Mucosa of descending colon (tissue), 3 donors: ENCODE measurements around the gene MERTK. TPM values are rescaled to one million over a fixed set of nuclear protein-coding genes. Genes with fewer than 3 reads are reported as not detected.
"Not testable (repeated sequence)": the region's sequence is repeated elsewhere in the genome, so short reads cannot be mapped to it uniquely, and the experiment has no call there.

ENCODE experiments used
- ATAC-seq: fragments of 200-7000 bp; cut with Tn5 transposase; one replicate; pipeline ENCODE4 v1.9.1; 2020; ENCODE audit warnings: mild to moderate bottlenecking, moderate library complexity
- DNase-seq, 3 donors: peaks; one replicate each; pipeline ENCODE4 v3.0.0-alpha.2; 2020
- H3K36me3 ChIP-seq: fragments of 200-600 bp; one replicate; pipeline ENCODE4 v1.8.0; 2021; ENCODE audit warnings: low read depth, mild to moderate bottlenecking
- H3K4me1 ChIP-seq: fragments of 200-600 bp; one replicate; pipeline ENCODE4 v1.8.0; 2021; ENCODE audit warnings: low read depth, mild to moderate bottlenecking
- H3K4me3 ChIP-seq: fragments of 200-600 bp; one replicate; pipeline ENCODE4 v1.8.0; 2021; ENCODE audit warnings: mild to moderate bottlenecking
- H3K9me3 ChIP-seq: fragments of 200-600 bp; one replicate; pipeline ENCODE4 v1.8.0; 2021; ENCODE audit warnings: mild to moderate bottlenecking
- intact Hi-C, 2 donors: fragments of 100-400 bp; cut with DNase I in 1 of 2; cut with micrococcal nuclease in 1 of 2; formaldehyde crosslinking; loops; one replicate each; pipeline versions ENCODE4 v1.11.0 to v1.11.1; 2022; cut with DNase I, micrococcal nuclease
- total RNA-seq, 3 donors: library from RNA; stranded (reverse); fragmentation: NEBNext Ultra II Directional in 2 of 3; extraction: Animal tissue kit (Norgen Biotek cat#: 25700) in 2 of 3; gene quantifications; one replicate each; pipeline versions ENCODE4 v1.2.1 to v1.2.4, GENCODE V29; 2021 to 2023
- TF ChIP-seq, protein P1 (sequence below): fragments of 200-600 bp; IDR thresholded peaks from one replicate; pipeline ENCODE4 v1.8.0; 2022; ENCODE audit warnings: antibody characterized with exemption, mild to moderate bottlenecking
- donor health status: DM: no; HTN: no; CAD: no; lungs with moderate emphysema.
- donor health status: DM: no; HTN: no; CAD: no.
- donor health status: DM: no; HTN: yes; CAD: no.

The MERTK gene
- total RNA-seq, 3 donors from 2014 or later: 9.3 to 17.2 (median 13.7) TPM

DNA sequence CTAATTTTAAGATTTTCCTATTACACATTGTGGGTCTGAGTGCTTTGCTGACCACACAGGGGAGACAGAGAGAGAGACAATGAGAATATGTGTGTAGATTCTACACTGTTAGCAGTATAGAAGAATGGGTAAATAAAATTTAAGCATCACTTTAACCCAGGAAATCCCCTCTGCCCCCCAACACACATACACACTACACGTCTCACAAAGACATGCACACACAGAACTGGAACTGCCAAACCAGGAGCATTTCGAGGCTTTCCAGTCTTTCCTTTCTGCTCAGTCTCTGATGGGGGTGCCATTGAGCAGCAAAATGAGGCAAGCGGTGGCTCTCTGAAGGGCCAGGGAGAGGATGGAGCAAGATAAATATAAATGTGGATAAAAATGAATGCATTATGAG lies 2.5 kb downstream of the MERTK start:
- Histone ChIP-seq H3K4me1 (peaks cover 9% of the 10 kb centered on the region), H3K9me3 (no peaks in the 10 kb centered on the region), H3K36me3 (no peaks in the 10 kb centered on the region), H3K4me3 (no peak overlapping the region)
- DNase-seq (peak in 1 of 3 donors; percentile 52), ATAC-seq (no peak)
- TF ChIP-seq, protein P1, sequence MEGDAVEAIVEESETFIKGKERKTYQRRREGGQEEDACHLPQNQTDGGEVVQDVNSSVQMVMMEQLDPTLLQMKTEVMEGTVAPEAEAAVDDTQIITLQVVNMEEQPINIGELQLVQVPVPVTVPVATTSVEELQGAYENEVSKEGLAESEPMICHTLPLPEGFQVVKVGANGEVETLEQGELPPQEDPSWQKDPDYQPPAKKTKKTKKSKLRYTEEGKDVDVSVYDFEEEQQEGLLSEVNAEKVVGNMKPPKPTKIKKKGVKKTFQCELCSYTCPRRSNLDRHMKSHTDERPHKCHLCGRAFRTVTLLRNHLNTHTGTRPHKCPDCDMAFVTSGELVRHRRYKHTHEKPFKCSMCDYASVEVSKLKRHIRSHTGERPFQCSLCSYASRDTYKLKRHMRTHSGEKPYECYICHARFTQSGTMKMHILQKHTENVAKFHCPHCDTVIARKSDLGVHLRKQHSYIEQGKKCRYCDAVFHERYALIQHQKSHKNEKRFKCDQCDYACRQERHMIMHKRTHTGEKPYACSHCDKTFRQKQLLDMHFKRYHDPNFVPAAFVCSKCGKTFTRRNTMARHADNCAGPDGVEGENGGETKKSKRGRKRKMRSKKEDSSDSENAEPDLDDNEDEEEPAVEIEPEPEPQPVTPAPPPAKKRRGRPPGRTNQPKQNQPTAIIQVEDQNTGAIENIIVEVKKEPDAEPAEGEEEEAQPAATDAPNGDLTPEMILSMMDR: peak; percentile 16
- intact Hi-C loops: no loop called here

DNA sequence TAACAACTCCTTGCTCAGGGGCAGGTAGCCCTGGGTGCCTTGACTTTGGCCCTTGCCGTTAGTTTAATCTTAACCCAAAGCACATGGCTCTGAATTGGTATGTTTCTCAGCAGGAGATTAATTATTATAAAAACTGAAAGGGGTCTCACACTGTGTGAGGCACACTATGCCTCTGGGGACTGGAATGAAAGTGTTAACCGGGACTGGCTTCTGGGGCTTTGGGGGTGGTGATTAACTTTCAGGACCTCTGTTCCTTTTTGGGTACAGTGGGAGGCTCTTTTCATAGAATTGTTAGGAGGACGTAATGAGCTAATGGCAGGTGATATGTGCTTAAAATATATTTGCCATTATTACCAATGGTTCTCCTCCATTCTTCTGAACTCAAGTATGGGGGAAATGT lies 5.1 kb downstream of the MERTK start:
- Histone ChIP-seq H3K36me3 (no peaks in the 10 kb centered on the region), H3K4me1 (peaks cover 12% of the 10 kb centered on the region), H3K9me3 (no peaks in the 10 kb centered on the region), H3K4me3 (no peak overlapping the region)
- DNase-seq (no peak), ATAC-seq (no peak)
- intact Hi-C loops: no loop called here
- TF ChIP-seq, protein P1: no peak

DNA sequence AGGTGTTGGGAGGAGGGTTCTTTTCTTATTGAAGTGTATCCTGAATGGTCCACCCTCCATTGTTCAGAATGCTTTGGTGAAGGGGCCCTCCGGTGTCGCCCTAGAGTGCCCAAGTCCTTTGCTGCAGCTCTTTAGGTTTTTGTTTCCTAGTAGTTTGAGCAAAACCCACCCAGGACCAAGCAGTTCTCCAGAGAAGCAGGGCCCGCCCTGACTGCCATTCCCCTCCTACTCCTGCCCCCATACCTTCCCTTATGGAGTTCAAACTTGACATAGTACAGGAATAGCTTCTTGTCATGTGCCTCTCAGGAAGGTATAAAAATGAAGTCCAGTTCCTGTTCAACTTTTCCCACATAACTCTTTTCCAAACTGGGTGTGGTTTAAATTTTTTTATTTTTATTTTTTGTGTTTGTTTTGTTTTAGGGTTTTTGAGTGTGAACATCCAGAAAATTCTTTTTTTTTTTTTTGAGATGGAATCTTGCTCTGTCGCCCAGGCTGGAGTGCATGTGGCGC lies 5.6 kb downstream of the MERTK start:
- ATAC-seq: no peak
- intact Hi-C loops: no loop called here
- Histone ChIP-seq H3K4me1 (peaks cover 12% of the 10 kb centered on the region), H3K9me3 (no peaks in the 10 kb centered on the region), H3K36me3 (no peaks in the 10 kb centered on the region), H3K4me3 (no peak overlapping the region)
- TF ChIP-seq, protein P1: no peak
- no peak for DNase-seq

DNA sequence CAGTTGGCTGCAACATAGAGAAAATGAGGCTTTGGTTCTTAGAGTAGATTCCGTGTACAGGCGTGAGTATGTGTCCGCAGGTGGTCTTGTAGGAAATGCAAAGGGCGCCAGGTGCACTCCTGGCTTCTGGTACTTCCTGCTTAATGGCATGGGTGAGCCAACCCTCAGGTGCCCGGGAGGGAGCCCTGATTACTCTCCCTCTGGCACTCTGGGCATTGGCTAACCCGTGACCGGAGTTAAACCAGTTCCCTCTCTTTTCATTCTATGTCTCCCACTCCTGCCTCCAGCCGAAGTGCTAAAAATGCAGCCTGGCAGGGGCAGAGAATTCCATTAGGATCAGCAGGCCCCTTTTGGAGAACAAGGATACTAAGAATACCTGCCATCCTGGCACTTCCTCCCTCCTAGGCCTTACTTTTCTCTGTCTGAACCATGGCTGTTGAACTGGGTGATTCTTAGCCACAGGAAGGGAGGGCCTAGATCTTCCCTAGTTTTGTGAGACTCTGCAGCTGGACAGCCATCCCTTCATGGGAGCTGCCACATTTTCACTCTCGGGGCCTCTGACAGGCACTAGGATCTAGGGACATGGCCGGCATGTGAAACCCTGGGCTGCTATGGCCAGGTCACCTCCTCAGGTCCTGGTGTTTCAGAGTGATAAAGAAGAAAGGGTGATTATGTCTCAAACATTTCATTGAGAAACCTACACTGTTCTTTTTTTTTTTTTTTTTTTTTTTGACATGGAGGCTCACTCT lies 6.5 kb downstream of the MERTK start:
- Histone ChIP-seq H3K4me3 (no peak overlapping the region), H3K36me3 (no peaks in the 10 kb centered on the region), H3K4me1 (peaks cover 12% of the 10 kb centered on the region), H3K9me3 (no peaks in the 10 kb centered on the region)
- DNase-seq: no peak
- TF ChIP-seq, protein P1: no peak
- intact Hi-C loops: no loop called here
- no peak for ATAC-seq

DNA sequence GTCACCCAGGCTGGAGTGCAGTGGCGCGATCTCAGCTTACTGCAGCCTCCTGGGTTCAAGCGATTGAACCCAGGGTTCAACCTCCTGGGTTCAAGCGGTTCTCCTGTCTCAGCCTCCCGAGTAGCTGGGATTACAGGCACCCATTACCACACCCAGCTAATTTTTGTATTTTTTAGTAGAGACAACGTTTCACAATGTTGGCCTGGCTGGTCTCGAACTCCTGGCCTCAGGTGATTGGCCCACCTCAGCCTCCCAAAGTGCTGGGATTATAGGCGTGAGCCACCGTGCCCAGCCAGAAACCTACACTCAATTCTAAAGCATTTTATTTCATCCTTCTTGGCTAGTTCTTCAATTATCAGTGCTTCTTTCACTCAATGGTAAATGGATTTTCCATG lies 7.1 kb downstream of the MERTK start:
- intact Hi-C loops, H3K36me3 ChIP-seq, DNase-seq, H3K4me3 ChIP-seq, H3K9me3 ChIP-seq, ATAC-seq: not testable (repeated sequence)
- peaks cover 11% of the 10 kb centered on the region for H3K4me1 ChIP-seq

DNA sequence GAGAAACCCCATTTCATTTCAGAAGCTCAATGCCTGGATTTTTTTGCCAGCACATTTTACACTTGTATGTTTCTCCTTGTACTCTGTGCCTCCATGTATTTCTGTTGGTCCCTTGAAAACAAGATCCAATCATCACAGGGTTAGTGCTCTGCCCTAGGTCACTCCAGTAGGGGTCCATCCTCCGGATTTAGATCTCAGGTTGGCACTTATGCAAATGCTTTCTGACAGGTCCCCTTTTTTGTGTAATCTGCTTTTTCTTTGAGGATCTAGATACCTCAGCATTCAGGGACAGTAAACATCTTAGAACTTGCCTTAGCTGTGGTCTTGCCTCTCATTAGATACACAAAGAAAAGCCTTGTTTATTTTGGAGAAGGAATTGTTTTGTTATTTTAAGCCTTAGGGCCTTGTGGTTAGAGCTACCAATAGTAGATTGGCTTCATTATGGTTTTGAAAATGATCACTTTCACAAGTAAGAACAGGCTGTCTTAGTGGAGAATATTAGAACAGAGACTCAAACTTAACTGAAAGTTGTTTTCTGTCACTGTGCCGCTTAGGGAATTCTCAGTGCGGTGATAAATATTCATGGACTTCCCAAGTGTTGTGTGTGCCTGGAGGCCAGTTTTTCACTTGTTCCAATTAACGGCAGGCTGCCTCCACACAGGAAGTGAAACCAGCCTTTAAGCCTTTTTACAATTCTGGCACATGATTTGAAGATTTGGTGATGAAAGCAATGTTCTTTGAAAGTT lies 7.8 kb downstream of the MERTK start:
- intact Hi-C loops: no loop called here
- ATAC-seq (peak; percentile 38), DNase-seq (no peak)
- TF ChIP-seq, protein P1: no peak
- Histone ChIP-seq H3K9me3 (no peaks in the 10 kb centered on the region), H3K4me3 (no peak overlapping the region), H3K36me3 (no peaks in the 10 kb centered on the region), H3K4me1 (peaks cover 13% of the 10 kb centered on the region)
